HG02938 (cell line): ENCODE results near the gene SLC29A3.

Experiments used
- ATAC-seq: cut with Tn5 transposase; IDR thresholded peaks from one replicate; pipeline ENCODE4 v1.9.1; 2021; ENCODE audit warnings: mild to moderate bottlenecking, moderate library complexity; ENCODE audit not compliant: unreplicated experiment

The SLC29A3 gene

GRCh38 chr10:71389768-71390460 lies 70.9 kb downstream of the SLC29A3 start:
- no peak for ATAC-seq

GRCh38 chr10:71390461-71390835 lies 71.4 kb downstream of the SLC29A3 start:
- no peak for ATAC-seq

- no peak for ATAC-seq
Observed at GRCh38 chr10:71390921-71391690, 72.0 kb downstream of the SLC29A3 start.

- ATAC-seq: no peak
Observed at GRCh38 chr10:71391701-71392100, 72.6 kb downstream of the SLC29A3 start.

GRCh38 chr10:71392292-71392691 lies 73.2 kb downstream of the SLC29A3 start:
- no peak for ATAC-seq

- no peak for ATAC-seq
Observed at GRCh38 chr10:71392791-71393781, 74.0 kb downstream of the SLC29A3 start.

- ATAC-seq: no peak
Observed at GRCh38 chr10:71393841-71394475, 74.9 kb downstream of the SLC29A3 start.

GRCh38 chr10:71394926-71395562 lies 76.0 kb downstream of the SLC29A3 start:
- no peak for ATAC-seq

- no peak for ATAC-seq
Observed at GRCh38 chr10:71395621-71396020, 76.6 kb downstream of the SLC29A3 start.

GRCh38 chr10:71396084-71396710 lies 77.1 kb downstream of the SLC29A3 start:
- ATAC-seq: no peak

GRCh38 chr10:71396711-71397295 lies 77.7 kb downstream of the SLC29A3 start, which contains the start of gene CDH23:
Gene CDH23 (plus strand): TSS chr10:71396920. CDS start chr10:71439832, 42,912 bp downstream.
- no peak for ATAC-seq

- ATAC-seq: no peak
Observed at GRCh38 chr10:71397296-71398212, 78.5 kb downstream of the SLC29A3 start.

- no peak for ATAC-seq
Observed at GRCh38 chr10:71398976-71399375, 79.9 kb downstream of the SLC29A3 start.

- no peak for ATAC-seq
Observed at GRCh38 chr10:71399946-71400345, 80.9 kb downstream of the SLC29A3 start.

GRCh38 chr10:71401056-71401455 lies 82.0 kb downstream of the SLC29A3 start:
- no peak for ATAC-seq

- ATAC-seq: no peak
Observed at GRCh38 chr10:71402005-71402404, 82.9 kb downstream of the SLC29A3 start.

GRCh38 chr10:71404503-71405295 lies 85.6 kb downstream of the SLC29A3 start:
- ATAC-seq: no peak
